Adipocyte (in vitro differentiated cells): ENCODE data around the gene HDLBP.
"Not testable (repeated sequence)": the region's sequence is repeated elsewhere in the genome, so short reads cannot be mapped to it uniquely, and the experiment has no call there.

ENCODE experiments used
- DNase-seq: peaks from one replicate; pipeline ENCODE4 v3.0.0-alpha.2; 2015; ENCODE audit warnings: low read depth
- H3K27me3 ChIP-seq: replicated peaks from 2 replicates; pipeline ENCODE4 v1.7.0; 2013; ENCODE audit warnings: mild to moderate bottlenecking, low read length, moderate library complexity; ENCODE audit not compliant: control insufficient read depth, insufficient read depth
- H3K36me3 ChIP-seq: 2 replicates; pipeline ENCODE4 v1.7.0; 2013; ENCODE audit warnings: low read length, mild to moderate bottlenecking, moderate library complexity; ENCODE audit not compliant: control insufficient read depth, insufficient read depth, severe bottlenecking
- H3K4me1 ChIP-seq: 2 replicates; pipeline ENCODE4 v1.7.0; 2013; ENCODE audit warnings: mild to moderate bottlenecking, low read length, moderate library complexity; ENCODE audit not compliant: control insufficient read depth, insufficient read depth
- H3K4me3 ChIP-seq: 2 replicates; pipeline ENCODE4 v1.7.0; 2013; ENCODE audit warnings: mild to moderate bottlenecking, low read length, moderate library complexity
- H3K9ac ChIP-seq: 2 replicates; pipeline ENCODE4 v1.7.0; 2013; ENCODE audit warnings: mild to moderate bottlenecking, low read length, moderate library complexity
- H3K9me3 ChIP-seq: 2 replicates; pipeline ENCODE4 v1.7.0; 2013; ENCODE audit warnings: mild to moderate bottlenecking, low read length, moderate library complexity; ENCODE audit not compliant: control insufficient read depth

The HDLBP gene

GRCh38 chr2:241286348-241287090 lies 29.0 kb downstream of the HDLBP start:
- Histone ChIP-seq H3K27me3 (no peaks in the 10 kb centered on the region), H3K4me1 (no peaks in the 10 kb centered on the region), H3K36me3 (no peaks in the 10 kb centered on the region), H3K9ac (no peak overlapping the region), H3K9me3 (no peaks in the 10 kb centered on the region), H3K4me3 (no peak overlapping the region)
- no peak for DNase-seq

GRCh38 chr2:241285596-241285995 lies 29.9 kb downstream of the HDLBP start:
- no peaks in the 10 kb centered on the region for H3K4me1 ChIP-seq
- DNase-seq = no peak

DNA sequence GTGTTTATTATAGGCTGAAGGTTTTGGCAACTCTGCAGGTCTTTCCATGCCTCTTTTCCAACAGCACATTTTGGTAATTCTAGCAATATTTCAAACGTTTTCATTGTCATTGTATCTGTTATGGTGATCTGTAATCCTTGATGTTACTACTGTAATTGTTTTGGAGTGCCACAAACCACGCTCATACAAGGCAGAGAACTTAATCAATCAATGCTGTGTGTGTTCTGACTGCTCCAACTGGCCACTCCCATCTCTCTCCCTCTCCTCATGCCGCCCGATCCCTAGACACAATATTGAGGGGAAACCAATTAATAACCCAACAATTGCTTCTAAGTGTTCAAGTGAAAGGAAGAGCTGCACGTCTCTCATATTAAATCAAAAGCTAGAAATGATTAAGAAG lies 32.9 kb downstream of the HDLBP start:
- no peaks in the 10 kb centered on the region for H3K36me3 ChIP-seq
- H3K9me3 ChIP-seq = no peaks in the 10 kb centered on the region
- DNase-seq = no peak
- H3K4me1 ChIP-seq = no peaks in the 10 kb centered on the region
- no peak overlapping the region for H3K4me3 ChIP-seq
- H3K27me3 ChIP-seq = no peaks in the 10 kb centered on the region
- H3K9ac ChIP-seq = no peak overlapping the region

More at GRCh38 chr2:241285596-241285995, 29.9 kb downstream of the HDLBP start:
- no peaks in the 10 kb centered on the region for H3K9me3 ChIP-seq
- no peaks in the 10 kb centered on the region for H3K36me3 ChIP-seq
- no peak overlapping the region for H3K9ac ChIP-seq
- no peaks in the 10 kb centered on the region for H3K27me3 ChIP-seq
- H3K4me3 ChIP-seq = no peak overlapping the region

- H3K4me1 ChIP-seq = no peaks in the 10 kb centered on the region
These were observed 35.2 kb downstream of the HDLBP start for GRCh38 chr2:241280291-241280690.

DNA sequence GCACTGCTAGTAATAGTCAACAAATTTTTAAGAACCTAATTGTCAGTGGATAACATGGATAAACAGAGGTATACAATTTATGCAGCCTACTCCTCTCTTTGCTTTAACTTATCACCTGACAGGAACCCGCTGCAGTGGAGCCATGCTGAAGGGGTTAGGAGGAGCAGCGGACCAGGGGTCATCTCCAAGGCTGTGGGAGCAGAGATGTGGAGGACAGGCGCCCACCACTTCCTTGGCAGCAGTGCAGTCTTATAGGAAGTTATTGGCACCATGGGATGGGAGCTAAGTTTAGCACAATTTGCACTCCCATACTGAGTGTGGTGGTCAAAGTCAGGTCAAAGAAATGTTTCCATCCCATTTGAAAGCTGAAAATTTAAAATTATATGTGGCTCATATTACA lies 35.6 kb downstream of the HDLBP start:
- Histone ChIP-seq H3K9ac (no peak overlapping the region), H3K27me3 (no peaks in the 10 kb centered on the region), H3K9me3 (no peaks in the 10 kb centered on the region), H3K36me3 (no peaks in the 10 kb centered on the region), H3K4me3 (no peak overlapping the region), H3K4me1 (peaks cover under 1% of the 10 kb centered on the region)
- no peak for DNase-seq

More at GRCh38 chr2:241280291-241280690, 35.2 kb downstream of the HDLBP start:
- DNase-seq = no peak
- Histone ChIP-seq H3K36me3 (no peaks in the 10 kb centered on the region), H3K27me3 (no peaks in the 10 kb centered on the region), H3K9ac (no peak overlapping the region), H3K9me3 (no peaks in the 10 kb centered on the region), H3K4me3 (no peak overlapping the region)

DNA sequence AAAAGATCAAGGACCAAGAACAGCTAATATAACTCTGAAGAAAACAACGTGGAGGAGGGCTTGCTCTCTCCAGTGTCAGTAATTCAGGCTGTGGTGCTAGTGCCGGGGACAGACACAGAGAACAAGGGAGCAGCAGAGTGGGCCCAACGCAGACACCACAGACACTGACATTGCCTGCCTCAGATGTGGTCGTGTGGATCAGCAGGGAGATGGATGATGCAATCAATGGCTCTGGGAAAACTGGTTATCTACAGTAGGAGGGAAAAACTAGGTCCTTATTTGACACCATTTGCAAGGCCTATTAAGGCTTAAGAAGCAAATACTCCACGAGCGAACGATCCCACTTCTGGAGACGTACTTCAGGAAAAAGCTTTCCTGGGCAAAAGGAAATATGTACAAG lies 36.1 kb downstream of the HDLBP start:
- Histone ChIP-seq H3K4me3 (no peak overlapping the region), H3K9me3 (no peaks in the 10 kb centered on the region), H3K27me3 (no peaks in the 10 kb centered on the region), H3K4me1 (peaks cover 4% of the 10 kb centered on the region), H3K9ac (no peak overlapping the region), H3K36me3 (no peaks in the 10 kb centered on the region)
- peak; percentile 32 for DNase-seq

GRCh38 chr2:241278306-241278705 lies 37.2 kb downstream of the HDLBP start:
- not testable (repeated sequence) for H3K4me1 ChIP-seq, H3K4me3 ChIP-seq, H3K27me3 ChIP-seq, H3K9me3 ChIP-seq, H3K36me3 ChIP-seq, DNase-seq, H3K9ac ChIP-seq

DNA sequence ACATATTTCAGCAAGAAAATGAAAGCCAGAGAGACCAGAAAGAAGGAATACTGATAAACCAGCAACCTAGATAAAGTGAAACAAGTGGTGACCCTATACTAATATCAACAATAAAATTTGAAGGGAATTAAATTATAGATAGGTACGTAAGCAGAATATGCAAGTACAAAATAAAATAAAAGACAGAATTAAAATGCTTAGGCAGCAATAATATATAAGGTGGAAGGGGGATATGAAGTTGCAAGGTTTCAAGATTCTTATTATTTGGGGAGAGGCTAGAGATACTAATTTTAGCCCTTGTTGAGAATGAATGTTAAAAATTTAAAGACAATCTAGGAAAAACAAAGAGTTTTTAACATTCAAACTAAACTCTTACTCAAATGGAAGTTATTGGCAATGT lies 39.6 kb downstream of the HDLBP start:
- no peak for DNase-seq
- Histone ChIP-seq H3K36me3 (no peaks in the 10 kb centered on the region), H3K4me1 (peaks cover 15% of the 10 kb centered on the region), H3K9ac (no peak overlapping the region), H3K9me3 (no peaks in the 10 kb centered on the region), H3K4me3 (no peak overlapping the region), H3K27me3 (no peaks in the 10 kb centered on the region)

- DNase-seq = no peak
- no peaks in the 10 kb centered on the region for H3K36me3 ChIP-seq
- H3K4me1 ChIP-seq = peaks cover 19% of the 10 kb centered on the region
- H3K9me3 ChIP-seq = no peaks in the 10 kb centered on the region
- H3K9ac ChIP-seq = no peak overlapping the region
- H3K27me3 ChIP-seq = no peaks in the 10 kb centered on the region
- no peak overlapping the region for H3K4me3 ChIP-seq
These were observed 40.0 kb downstream of the HDLBP start for GRCh38 chr2:241275504-241275903.

DNA sequence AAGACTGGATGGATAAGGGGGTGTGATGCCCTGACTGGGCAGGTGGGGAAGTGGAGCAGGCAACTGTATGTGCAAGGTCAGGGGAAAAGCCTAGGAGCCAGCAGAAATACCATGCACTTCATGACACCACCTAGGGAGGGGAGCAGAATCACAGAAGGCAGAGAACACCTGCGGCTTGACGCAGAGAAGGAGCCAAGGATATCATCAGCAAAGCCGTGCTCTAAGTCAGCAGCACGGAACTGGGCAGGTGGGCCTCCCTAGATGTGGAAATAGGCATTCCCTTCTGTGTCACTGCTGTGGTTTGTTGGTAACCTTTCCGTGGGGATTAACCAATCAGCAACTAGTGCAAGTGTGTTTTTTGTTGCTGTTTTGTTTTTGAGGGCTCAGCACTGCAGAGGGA lies 41.3 kb downstream of the HDLBP start:
- no peak for DNase-seq
- Histone ChIP-seq H3K9ac (no peak overlapping the region), H3K36me3 (no peaks in the 10 kb centered on the region), H3K4me1 (peaks cover 33% of the 10 kb centered on the region), H3K4me3 (no peak overlapping the region), H3K27me3 (no peaks in the 10 kb centered on the region), H3K9me3 (no peaks in the 10 kb centered on the region)

DNA sequence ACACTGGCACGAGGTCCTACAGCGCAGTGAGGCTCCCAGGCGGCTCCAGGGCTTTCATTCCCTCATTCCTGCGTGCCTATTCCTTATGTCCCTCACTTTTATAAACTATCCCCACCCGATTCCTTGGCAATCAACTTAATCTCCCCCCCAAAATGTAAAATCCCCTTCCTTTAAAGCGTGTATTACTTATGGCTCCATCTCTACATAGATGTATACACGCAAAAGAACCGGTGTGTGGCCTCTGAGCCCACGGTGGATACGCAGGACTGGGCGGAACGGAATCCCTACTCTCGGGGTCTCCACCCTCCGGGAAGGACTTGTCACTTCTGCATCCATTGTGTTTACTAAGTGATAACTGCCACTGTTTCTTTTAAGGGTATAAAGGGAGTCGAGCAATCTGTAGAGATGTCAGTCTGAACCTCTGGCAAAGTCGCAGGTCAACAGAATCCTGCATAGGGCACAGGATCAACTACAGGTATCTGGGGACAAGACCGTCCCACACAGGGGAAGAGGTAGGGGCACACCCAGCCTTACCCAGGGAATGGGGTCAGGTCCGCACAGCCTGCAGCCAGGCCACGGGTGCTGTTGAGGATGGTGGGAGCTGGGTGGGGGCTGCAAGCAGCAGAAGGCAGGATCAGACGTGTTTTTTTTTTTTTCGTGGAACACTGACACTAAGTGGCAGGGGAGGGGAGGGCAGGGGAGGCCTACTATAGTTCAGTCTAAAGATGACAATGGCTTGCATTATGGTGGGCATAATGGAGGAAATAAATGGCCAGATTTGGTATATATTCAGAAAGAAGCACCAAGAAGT lies 42.1 kb downstream of the HDLBP start:
- H3K4me1 ChIP-seq = peaks cover 40% of the 10 kb centered on the region
- no peaks in the 10 kb centered on the region for H3K27me3 ChIP-seq
- no peaks in the 10 kb centered on the region for H3K9me3 ChIP-seq
- peak overlapping the region; percentile 84 for H3K9ac ChIP-seq
- no peaks in the 10 kb centered on the region for H3K36me3 ChIP-seq
- peak overlapping the region; percentile 78 for H3K4me3 ChIP-seq
- no peak for DNase-seq
